HG03575 (cell line): ENCODE data around the gene MBIP.

Source experiments
- ATAC-seq: cut with Tn5 transposase; IDR thresholded peaks from one replicate; pipeline ENCODE4 v1.9.1; 2021; ENCODE audit not compliant: unreplicated experiment, insufficient number of reproducible peaks, low FRiP score; ENCODE audit errors: extremely low read depth

Gene MBIP

DNA sequence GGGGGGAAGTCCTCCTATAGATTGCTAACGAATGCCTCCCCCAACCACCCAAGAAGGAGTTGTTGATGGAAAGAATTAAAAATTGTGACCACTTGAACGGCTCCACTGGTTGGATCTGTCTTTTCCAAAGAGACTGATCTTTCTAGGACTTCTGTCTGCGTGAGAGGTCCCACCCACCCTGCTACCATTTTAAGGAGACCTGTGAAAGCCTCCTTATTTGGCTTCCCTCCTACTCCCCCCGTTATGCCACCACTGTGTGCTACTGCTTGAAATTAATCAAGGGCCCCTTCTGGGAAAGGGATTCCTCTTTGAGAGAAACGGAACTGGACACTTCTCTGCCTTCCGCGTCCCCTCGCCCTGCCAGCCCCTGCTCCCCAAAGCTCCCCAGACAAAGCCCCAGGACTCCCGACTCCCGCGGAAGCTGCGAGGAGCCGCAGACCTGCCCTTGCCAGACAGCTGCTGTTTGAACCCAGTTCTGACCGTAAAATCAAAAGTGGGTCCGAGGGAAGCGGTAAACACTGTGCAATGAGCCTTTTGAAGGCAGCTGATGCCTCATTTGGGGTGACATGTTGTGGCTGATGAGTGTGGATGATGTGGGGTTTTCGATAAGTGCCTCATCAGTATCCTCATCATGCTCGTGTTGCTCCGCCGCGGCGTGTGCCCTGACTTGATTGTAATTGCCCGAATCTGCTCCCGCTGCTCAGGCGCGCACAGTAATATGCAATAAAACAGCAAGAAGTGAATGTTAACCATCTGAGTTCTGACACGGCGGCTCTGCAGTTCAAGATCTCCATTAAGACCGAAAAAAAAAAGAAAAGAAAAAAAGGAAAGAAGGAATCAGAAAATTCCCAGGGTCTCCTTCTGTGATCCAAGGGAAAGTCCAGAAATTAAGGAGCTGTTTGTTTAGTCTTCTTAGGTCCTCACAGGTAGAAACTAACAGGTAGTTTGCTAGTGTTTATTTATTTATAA lies 48.2 kb downstream of the MBIP start:
- ATAC-seq = no peak

GRCh38 chr14:36271222-36271621 lies 49.2 kb downstream of the MBIP start:
- no peak for ATAC-seq

- ATAC-seq = no peak
These were observed 50.2 kb downstream of the MBIP start for GRCh38 chr14:36270191-36270590.

DNA sequence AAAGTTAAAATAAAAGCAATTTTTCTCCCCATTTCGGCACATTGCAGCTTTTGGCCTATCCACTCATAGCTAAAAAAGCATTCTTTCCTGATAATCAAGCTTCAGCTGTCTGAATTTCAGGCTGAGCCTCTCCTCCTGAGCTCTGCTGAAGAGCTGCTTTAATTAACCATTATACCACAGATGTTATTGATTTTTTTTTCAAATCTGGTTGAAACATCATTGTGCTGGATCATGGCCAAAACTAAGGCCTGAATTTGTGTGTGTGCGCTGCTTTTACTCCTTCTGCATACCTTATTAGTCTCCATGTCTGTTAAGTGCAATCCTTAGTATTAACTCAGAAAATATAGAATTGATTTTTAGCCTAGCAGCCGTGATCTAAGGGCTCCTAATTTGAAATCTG lies 52.3 kb downstream of the MBIP start:
- ATAC-seq = no peak

DNA sequence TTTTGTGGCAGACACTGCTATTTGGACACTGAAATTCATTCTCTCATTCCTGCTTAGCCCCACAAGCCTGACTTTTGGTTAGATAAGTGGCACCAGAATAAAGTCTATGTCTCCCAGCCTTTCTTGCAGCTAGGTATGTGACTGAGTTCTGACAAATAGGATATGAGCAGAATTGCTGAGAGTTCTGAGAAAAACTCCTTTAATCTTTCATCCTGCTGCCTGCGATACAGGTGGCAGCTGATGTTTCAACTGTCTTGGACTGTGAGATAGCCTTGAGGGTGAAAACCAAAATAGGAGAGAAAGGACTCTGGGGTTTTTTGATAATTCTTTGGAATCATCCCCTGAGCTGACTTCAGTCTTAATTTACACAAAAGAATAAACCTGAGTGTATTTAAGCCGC lies 55.8 kb downstream of the MBIP start:
- no peak for ATAC-seq

DNA sequence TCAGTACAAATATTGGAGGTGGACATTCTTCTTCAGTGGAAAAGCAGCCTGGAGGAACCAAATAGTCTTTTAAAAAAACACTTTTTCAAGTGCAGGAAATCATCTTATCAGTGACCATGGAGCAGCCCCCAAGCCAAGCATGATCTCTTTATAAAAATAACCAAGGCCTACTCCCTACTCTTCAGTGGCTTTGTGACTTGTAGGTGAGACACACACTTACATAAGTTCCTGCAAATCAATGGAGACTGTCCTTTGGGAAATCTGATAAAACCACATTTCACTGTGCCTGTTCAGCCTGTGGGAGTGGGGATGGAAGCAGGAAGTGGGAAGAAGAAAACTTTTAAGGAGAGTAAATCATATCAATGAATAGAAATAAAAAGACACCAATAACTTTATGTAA lies 56.3 kb downstream of the MBIP start:
- ATAC-seq = no peak

DNA sequence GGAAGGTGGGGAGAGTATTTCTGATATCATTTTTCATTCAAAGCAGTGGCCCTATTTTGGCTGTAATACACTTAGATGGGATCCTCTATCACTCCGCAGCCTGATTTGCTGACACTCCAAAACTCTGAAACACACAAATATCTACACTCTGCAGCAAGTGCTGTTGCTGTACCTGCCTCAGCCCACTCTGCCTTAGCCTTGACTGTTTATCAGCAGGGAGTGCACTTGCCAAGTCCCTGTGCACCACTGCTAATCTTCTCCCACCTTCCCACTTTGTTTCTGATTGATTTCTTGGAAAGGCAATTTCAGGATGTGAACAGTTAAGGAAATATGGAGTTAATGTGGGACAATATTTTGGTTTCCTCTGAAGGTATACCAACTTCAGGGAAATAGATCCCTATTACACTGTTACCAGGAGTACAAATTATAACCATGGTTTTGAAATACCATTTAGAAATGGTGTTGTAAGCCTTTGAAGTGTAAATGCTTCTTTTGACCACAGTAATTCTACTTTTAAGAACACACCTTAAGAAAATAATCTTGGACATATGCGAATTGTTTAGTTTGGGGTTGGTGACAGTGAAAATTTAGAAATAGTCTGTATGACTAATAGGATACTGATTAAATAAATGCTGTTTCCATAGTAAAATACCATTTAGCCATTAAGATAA lies 59.3 kb downstream of the MBIP start:
- ATAC-seq = no peak

DNA sequence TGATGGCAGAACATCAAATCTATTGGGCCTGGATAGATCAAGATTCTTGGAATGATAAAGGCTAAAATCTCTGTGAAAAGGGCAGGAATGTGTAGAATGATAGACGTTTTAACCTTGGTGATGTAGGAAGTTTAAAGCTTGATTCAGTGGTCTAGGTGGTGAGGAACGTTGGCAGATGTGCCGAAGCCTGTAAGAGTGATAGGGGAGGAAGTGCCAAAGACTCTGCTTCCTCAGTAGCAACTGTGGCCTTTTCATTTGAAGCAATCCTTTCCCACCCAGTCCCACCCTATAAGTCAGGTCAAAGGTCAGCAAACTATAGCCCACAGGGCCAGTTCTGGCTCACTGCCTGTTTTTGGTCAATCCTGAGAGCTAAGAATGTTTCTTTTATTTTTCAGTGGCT lies 62.2 kb downstream of the MBIP start:
- no peak for ATAC-seq

GRCh38 chr14:36256126-36256801 lies 64.2 kb downstream of the MBIP start:
- no peak for ATAC-seq

- ATAC-seq = no peak
These were observed 66.3 kb downstream of the MBIP start for GRCh38 chr14:36254020-36254624.
